H1 (cell line): ENCODE results near the gene HIBCH. TPM values are rescaled to one million over a fixed set of nuclear protein-coding genes. Genes with fewer than 3 reads are reported as not detected.

Experiments used
- KDM1A ChIP-seq: fragments of 200-600, 300-600 bp; sonication (generic); IDR thresholded peaks from 2 replicates; pipeline ENCODE4 v1.7.1; 2016; ENCODE audit warnings: mild to moderate bottlenecking, low read length, borderline replicate concordance
- POLR2AphosphoS5 ChIP-seq: IDR thresholded peaks from 2 replicates; pipeline ENCODE4 v1.6.1; 2011; ENCODE audit warnings: low read depth, low read length
- RFX5 ChIP-seq: IDR thresholded peaks from 2 replicates; pipeline ENCODE4 v1.6.1; 2011; ENCODE audit warnings: low read depth, low read length, improper control_type of control experiment, borderline replicate concordance
- TEAD4 ChIP-seq: IDR thresholded peaks from 2 replicates; pipeline ENCODE4 v1.6.1; 2012; ENCODE audit warnings: low read depth, low read length, inconsistent platforms, mixed read lengths
- polyA plus RNA-seq, 7 experiments: library from polyadenylated mRNA; depleted of rRNA in 3 of 7; stranded (reverse) in 5 of 7; unstranded in 2 of 7; fragments of >200 nt in 5 of 7; fragments of 200-250 nt in 2 of 7; gene quantifications; 1 replicate in 5 of 7; 2 replicates in 1 of 7; 4 replicates in 1 of 7; pipeline versions ENCODE4 v1.2.1 to v1.2.3, GENCODE V29; 2011 to 2013; ENCODE audit warnings: missing spikeins in 2 of 7, mixed read lengths in 2 of 7
- total RNA-seq: library from RNA; stranded (reverse); fragmentation: NEBNext Ultra II Directional; extraction: Animal tissue kit (Norgen Biotek cat#: 25700); gene quantifications from 2 replicates; pipeline ENCODE4 v1.2.1, GENCODE V29; 2021
- TF ChIP-seq, protein P1 (sequence below): IDR thresholded peaks from 2 replicates; pipeline ENCODE4 v1.6.1; 2012; ENCODE audit warnings: inconsistent platforms

Gene HIBCH
- total and polyA plus RNA-seq, 2 of the 8 experiments (the other 6 are each of a cell fraction or from before 2014, with no cell fraction given) = 7.5 to 31.8 TPM

- TF ChIP-seq TEAD4 = no peak
- TF ChIP-seq POLR2AphosphoS5 = no peak
- TF ChIP-seq KDM1A = no peak
- TF ChIP-seq, protein P1, sequence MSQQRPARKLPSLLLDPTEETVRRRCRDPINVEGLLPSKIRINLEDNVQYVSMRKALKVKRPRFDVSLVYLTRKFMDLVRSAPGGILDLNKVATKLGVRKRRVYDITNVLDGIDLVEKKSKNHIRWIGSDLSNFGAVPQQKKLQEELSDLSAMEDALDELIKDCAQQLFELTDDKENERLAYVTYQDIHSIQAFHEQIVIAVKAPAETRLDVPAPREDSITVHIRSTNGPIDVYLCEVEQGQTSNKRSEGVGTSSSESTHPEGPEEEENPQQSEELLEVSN = no peak
- TF ChIP-seq RFX5 = no peak
Observed at GRCh38 chr2:190325588-190325987, 6.0 kb upstream of the HIBCH start (continued).
